Measurements from ENCODE around the gene DOK6.

The DOK6 gene

DNA sequence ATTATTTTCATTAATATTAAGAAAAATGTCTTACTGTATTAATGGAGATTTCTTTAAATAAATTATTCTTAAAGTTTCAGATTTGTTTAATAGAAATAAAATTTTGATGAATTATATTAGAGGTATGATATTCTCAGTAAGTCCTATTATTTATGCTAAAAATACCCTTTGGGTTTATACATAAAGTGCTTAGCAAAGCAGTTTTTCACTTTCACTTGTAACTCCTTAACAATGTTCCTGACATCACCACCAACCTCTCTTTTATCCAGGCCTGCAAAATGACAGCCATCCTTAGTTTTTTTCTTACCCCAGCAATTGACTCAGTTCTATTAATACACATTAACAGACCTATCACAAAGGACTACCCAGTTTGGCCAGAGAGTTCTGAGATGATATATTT, 376.6 kb downstream of the DOK6 start:
- Histone ChIP-seq H3K4me2 (ENCODE audit: low read length) (no peak overlapping the region), H3K4me1 (ENCODE audit: low read length) (no peaks in the 10 kb centered on the region), H3K36me3 (replicated peaks; ENCODE audit: low read depth, low read length) (no peaks in the 10 kb centered on the region), H3K9ac (ENCODE audit: low read length) (no peak overlapping the region), H3K27ac (ENCODE audit: low read length) (no peak overlapping the region), H3K79me2 (ENCODE audit: low read length) (no peaks in the 10 kb centered on the region), H3K9me3 (ENCODE audit: insufficient read depth, low read length) (no peaks in the 10 kb centered on the region), H3K4me3 (ENCODE audit: low read length) (no peak overlapping the region), H4K20me1 (ENCODE audit: insufficient read depth, low read length) (no peaks in the 10 kb centered on the region), H2AFZ (ENCODE audit: low read depth, low read length) (no peak overlapping the region), H3K27me3 (ENCODE audit: low read depth, low read length) (no peaks in the 10 kb centered on the region)
- no peak for TF ChIP-seq EZH2phosphoT487 (IDR thresholded peaks at IDR 0.05; ENCODE audit: low read depth)
- TF ChIP-seq, protein P1, sequence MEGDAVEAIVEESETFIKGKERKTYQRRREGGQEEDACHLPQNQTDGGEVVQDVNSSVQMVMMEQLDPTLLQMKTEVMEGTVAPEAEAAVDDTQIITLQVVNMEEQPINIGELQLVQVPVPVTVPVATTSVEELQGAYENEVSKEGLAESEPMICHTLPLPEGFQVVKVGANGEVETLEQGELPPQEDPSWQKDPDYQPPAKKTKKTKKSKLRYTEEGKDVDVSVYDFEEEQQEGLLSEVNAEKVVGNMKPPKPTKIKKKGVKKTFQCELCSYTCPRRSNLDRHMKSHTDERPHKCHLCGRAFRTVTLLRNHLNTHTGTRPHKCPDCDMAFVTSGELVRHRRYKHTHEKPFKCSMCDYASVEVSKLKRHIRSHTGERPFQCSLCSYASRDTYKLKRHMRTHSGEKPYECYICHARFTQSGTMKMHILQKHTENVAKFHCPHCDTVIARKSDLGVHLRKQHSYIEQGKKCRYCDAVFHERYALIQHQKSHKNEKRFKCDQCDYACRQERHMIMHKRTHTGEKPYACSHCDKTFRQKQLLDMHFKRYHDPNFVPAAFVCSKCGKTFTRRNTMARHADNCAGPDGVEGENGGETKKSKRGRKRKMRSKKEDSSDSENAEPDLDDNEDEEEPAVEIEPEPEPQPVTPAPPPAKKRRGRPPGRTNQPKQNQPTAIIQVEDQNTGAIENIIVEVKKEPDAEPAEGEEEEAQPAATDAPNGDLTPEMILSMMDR (IDR thresholded peaks at IDR 0.05; ENCODE audit: low read depth, low read length): no peak

DNA sequence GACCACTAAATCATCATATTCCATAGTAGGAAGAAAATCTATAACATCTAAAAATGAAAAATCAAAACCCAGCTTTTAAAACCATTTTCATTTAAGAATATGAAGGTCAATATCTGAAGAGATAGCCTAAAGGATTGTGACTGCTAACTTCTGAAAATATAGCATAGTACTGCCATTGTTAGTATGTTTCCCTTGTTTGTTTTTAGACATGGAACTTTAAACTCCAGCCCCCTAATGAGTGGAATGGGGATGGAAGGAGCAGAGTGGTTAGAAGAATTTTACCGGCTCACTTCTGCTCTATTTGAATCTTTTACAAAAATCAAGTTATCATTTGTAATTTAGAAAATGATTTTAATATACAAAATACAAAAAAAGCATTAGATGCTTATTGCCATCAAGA, 378.0 kb downstream of the DOK6 start:
- no peaks in the 10 kb centered on the region for H3K27me3 ChIP-seq (ENCODE audit: low read depth, low read length)
- TF ChIP-seq, protein P1 (IDR thresholded peaks at IDR 0.05; ENCODE audit: low read depth, low read length): no peak
- no peak for TF ChIP-seq EZH2phosphoT487 (IDR thresholded peaks at IDR 0.05; ENCODE audit: low read depth)
- H3K9me3 ChIP-seq (ENCODE audit: insufficient read depth, low read length): no peaks in the 10 kb centered on the region
- H2AFZ ChIP-seq (ENCODE audit: low read depth, low read length): no peak overlapping the region
- H3K4me3 ChIP-seq (ENCODE audit: low read length): no peak overlapping the region
- no peak overlapping the region for H3K9ac ChIP-seq (ENCODE audit: low read length)
- H3K27ac ChIP-seq (ENCODE audit: low read length): no peak overlapping the region
- H4K20me1 ChIP-seq (ENCODE audit: insufficient read depth, low read length): no peaks in the 10 kb centered on the region
- H3K36me3 ChIP-seq (replicated peaks; ENCODE audit: low read depth, low read length): no peaks in the 10 kb centered on the region
- no peaks in the 10 kb centered on the region for H3K79me2 ChIP-seq (ENCODE audit: low read length)
- H3K4me1 ChIP-seq (ENCODE audit: low read length): peaks cover under 1% of the 10 kb centered on the region; the same call in 1 of the 2 replicates
- no peak overlapping the region for H3K4me2 ChIP-seq (ENCODE audit: low read length)

DNA sequence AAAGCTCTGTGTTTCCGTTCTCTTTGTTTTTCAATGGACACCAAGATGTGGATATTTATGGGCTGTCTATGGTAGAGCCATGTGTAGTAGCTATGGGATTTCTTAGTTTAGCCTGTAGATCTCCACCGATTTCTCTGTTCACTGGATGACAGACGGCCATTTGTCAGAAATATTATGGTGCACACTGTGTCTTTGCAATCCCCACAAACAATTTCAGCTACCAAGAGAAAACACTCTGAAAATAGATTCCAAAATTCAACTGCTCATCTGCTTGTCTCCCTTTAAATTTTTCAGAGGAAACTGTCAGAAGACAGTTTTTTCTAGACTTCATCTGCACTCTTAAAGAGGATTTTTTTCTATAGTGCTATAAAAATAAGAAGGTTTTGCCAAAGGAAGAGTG, 380.2 kb downstream of the DOK6 start:
- H3K79me2 ChIP-seq (ENCODE audit: low read length): no peaks in the 10 kb centered on the region
- TF ChIP-seq, protein P1 (IDR thresholded peaks at IDR 0.05; ENCODE audit: low read depth, low read length): no peak
- no peak for TF ChIP-seq EZH2phosphoT487 (IDR thresholded peaks at IDR 0.05; ENCODE audit: low read depth)
- no peak overlapping the region for H2AFZ ChIP-seq (ENCODE audit: low read depth, low read length)
- H3K4me2 ChIP-seq (ENCODE audit: low read length): no peak overlapping the region
- H4K20me1 ChIP-seq (ENCODE audit: insufficient read depth, low read length): no peaks in the 10 kb centered on the region
- H3K36me3 ChIP-seq (replicated peaks; ENCODE audit: low read depth, low read length): no peaks in the 10 kb centered on the region
- peaks cover 8% of the 10 kb centered on the region for H3K4me1 ChIP-seq (ENCODE audit: low read length)
- no peak overlapping the region for H3K4me3 ChIP-seq (ENCODE audit: low read length)
- H3K27me3 ChIP-seq (ENCODE audit: low read depth, low read length): no peaks in the 10 kb centered on the region
- no peak overlapping the region for H3K9ac ChIP-seq (ENCODE audit: low read length)
- H3K9me3 ChIP-seq (ENCODE audit: insufficient read depth, low read length): no peaks in the 10 kb centered on the region
- no peak overlapping the region for H3K27ac ChIP-seq (ENCODE audit: low read length)

DNA sequence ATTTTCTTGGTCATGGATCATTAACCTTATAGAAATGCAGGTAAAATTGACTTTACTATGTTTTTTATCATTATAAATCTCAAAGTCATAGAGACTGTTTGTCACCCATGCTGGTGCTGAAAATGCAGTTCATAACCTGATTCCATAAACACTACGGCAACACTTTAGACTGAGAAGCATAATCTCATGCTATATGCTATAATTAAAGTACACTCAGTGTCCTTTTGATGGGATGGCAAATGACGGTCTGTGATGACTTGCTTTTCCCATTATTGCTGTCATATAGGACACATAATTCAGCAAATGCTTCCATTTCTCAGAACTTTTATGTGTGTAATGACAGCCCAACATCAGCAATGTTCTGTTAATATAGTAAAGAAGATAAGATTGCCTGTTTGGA, 384.1 kb downstream of the DOK6 start:
- no peaks in the 10 kb centered on the region for H4K20me1 ChIP-seq (ENCODE audit: insufficient read depth, low read length)
- peaks cover 16% of the 10 kb centered on the region for H3K4me1 ChIP-seq (ENCODE audit: low read length)
- no peak overlapping the region for H3K4me3 ChIP-seq (ENCODE audit: low read length)
- TF ChIP-seq, protein P1 (IDR thresholded peaks at IDR 0.05; ENCODE audit: low read depth, low read length): no peak
- TF ChIP-seq EZH2phosphoT487 (IDR thresholded peaks at IDR 0.05; ENCODE audit: low read depth): no peak
- no peaks in the 10 kb centered on the region for H3K27me3 ChIP-seq (ENCODE audit: low read depth, low read length)
- H3K9ac ChIP-seq (ENCODE audit: low read length): no peak overlapping the region
- no peak overlapping the region for H3K27ac ChIP-seq (ENCODE audit: low read length)
- no peak overlapping the region for H2AFZ ChIP-seq (ENCODE audit: low read depth, low read length)
- H3K9me3 ChIP-seq (ENCODE audit: insufficient read depth, low read length): no peaks in the 10 kb centered on the region
- no peak overlapping the region for H3K4me2 ChIP-seq (ENCODE audit: low read length)
- H3K79me2 ChIP-seq (ENCODE audit: low read length): no peaks in the 10 kb centered on the region
- no peaks in the 10 kb centered on the region for H3K36me3 ChIP-seq (replicated peaks; ENCODE audit: low read depth, low read length)

All from OCI-LY3 (cell line).